Breast epithelium (tissue), 4 donors: ENCODE results near the gene DUSP7. TPM values are rescaled to one million over a fixed set of nuclear protein-coding genes. Genes with fewer than 3 reads are reported as not detected.

Experiments used
- DNase-seq, 2 donors: peaks; one replicate each; pipeline ENCODE4 v3.0.0-alpha.2; 2019; ENCODE audit warnings: low spot score in 2 of 2
- H3K27ac ChIP-seq, 2 donors: fragments of 200-600 bp; sonication (generic) in 1 of 2; one replicate each; pipeline ENCODE4 v1.5.1; 2016 to 2019; ENCODE audit warnings: mild to moderate bottlenecking in 1 of 2
- H3K27me3 ChIP-seq, 2 donors: fragments of 200-600 bp; sonication (generic) in 1 of 2; one replicate each; pipeline versions ENCODE4 v1.5.1 to v1.6.0; 2017 to 2019; ENCODE audit warnings: control low read depth in 1 of 2, mild to moderate bottlenecking in 1 of 2
- H3K36me3 ChIP-seq: fragments of 200-600 bp; one replicate; pipeline ENCODE4 v1.5.1; 2019
- H3K4me1 ChIP-seq, 2 donors: fragments of 200-600 bp; sonication (generic); one replicate each; pipeline ENCODE4 v1.5.1; 2016 to 2019; ENCODE audit warnings: control low read depth in 1 of 2
- H3K4me3 ChIP-seq, 3 donors: fragments of 200-600 bp; sonication (generic); 1 replicate in 2 of 3; 2 replicates in 1 of 3; pipeline ENCODE4 v1.5.1; 2016 to 2019; ENCODE audit warnings: mild to moderate bottlenecking in 3 of 3, moderate library complexity in 2 of 3
- H3K9me3 ChIP-seq, 2 donors: fragments of 200-600 bp; sonication (generic) in 1 of 2; one replicate each; pipeline ENCODE4 v1.5.1; 2016 to 2019; ENCODE audit warnings: control low read depth in 1 of 2
- CTCF ChIP-seq, 3 donors: fragments of 450-650 bp; IDR thresholded peaks; one replicate each; pipeline ENCODE4 v1.5.1; 2016 to 2017; ENCODE audit warnings: antibody characterized with exemption in 3 of 3, mild to moderate bottlenecking in 3 of 3, moderate library complexity in 3 of 3
- POLR2A ChIP-seq: fragments of 450-650 bp; IDR thresholded peaks from one replicate; pipeline ENCODE4 v1.6.1; 2016; ENCODE audit warnings: antibody characterized with exemption, mild to moderate bottlenecking, moderate library complexity
- POLR2AphosphoS5 ChIP-seq, 3 donors: sonication (generic); formaldehyde crosslinking; IDR thresholded peaks; one replicate each; pipeline ENCODE4 v1.6.1; 2017; ENCODE audit warnings: antibody characterized with exemption in 3 of 3
- intact Hi-C: fragments of 100-400 bp; cut with DNase I; formaldehyde crosslinking; loops from one replicate; pipeline ENCODE4 v1.15.1; 2023; ENCODE audit warnings: low total_unique reads
- total RNA-seq, 3 donors: library from RNA; depleted of rRNA; stranded (reverse); fragments of >200 nt; gene quantifications; one replicate each; pipeline ENCODE4 v1.1.0, GENCODE V29; 2016

The DUSP7 gene
- total RNA-seq, 3 donors from 2014 or later, result 7.0 to 11.1 (median 8.6) TPM

GRCh38 chr3:52090131-52090932 is 34.0 kb upstream of the DUSP7 start:
- peak overlapping the region; percentile 61 to 93 for H3K27ac ChIP-seq
- H3K9me3 ChIP-seq, result no peaks in the 10 kb centered on the region
- no peak overlapping the region for H3K4me3 ChIP-seq
- intact Hi-C loops, result no loop called here
- H3K36me3 ChIP-seq, result no peaks in the 10 kb centered on the region
- no peaks in the 10 kb centered on the region for H3K4me1 ChIP-seq
- no peaks in the 10 kb centered on the region for H3K27me3 ChIP-seq
- no peak for DNase-seq
- TF ChIP-seq POLR2A (no peak), POLR2AphosphoS5 (IDR thresholded peaks at IDR 0.05) (no peak), CTCF (IDR thresholded peaks at IDR 0.05) (no peak)

GRCh38 chr3:52089691-52090090 is 33.3 kb upstream of the DUSP7 start:
- Histone ChIP-seq H3K4me1 (no peaks in the 10 kb centered on the region), H3K4me3 (no peak overlapping the region), H3K9me3 (no peaks in the 10 kb centered on the region), H3K36me3 (no peaks in the 10 kb centered on the region), H3K27ac (peak overlapping the region; percentile 61 to 93), H3K27me3 (no peaks in the 10 kb centered on the region)
- no peak for DNase-seq
- intact Hi-C loops, result no loop called here
- TF ChIP-seq CTCF (IDR thresholded peaks at IDR 0.05) (no peak), POLR2AphosphoS5 (IDR thresholded peaks at IDR 0.05) (no peak), POLR2A (no peak)

GRCh38 chr3:52088445-52089367 is 32.3 kb upstream of the DUSP7 start:
- no peak for DNase-seq
- no peaks in the 10 kb centered on the region for H3K4me1 ChIP-seq
- intact Hi-C loops, result no loop called here

GRCh38 chr3:52087731-52088130 is 31.4 kb upstream of the DUSP7 start:
- no peak for TF ChIP-seq POLR2AphosphoS5 (IDR thresholded peaks at IDR 0.05)
- no peak for TF ChIP-seq POLR2A
- no peak for TF ChIP-seq CTCF (IDR thresholded peaks at IDR 0.05)
- H3K9me3 ChIP-seq, result no peaks in the 10 kb centered on the region
- H3K27me3 ChIP-seq, result no peaks in the 10 kb centered on the region
- DNase-seq, result no peak
- H3K4me3 ChIP-seq, result no peak overlapping the region
- H3K27ac ChIP-seq, result peak overlapping the region in 1 of 2 donors; percentile 93
- intact Hi-C loops, result no loop called here
- no peaks in the 10 kb centered on the region for H3K4me1 ChIP-seq
- no peaks in the 10 kb centered on the region for H3K36me3 ChIP-seq

More at GRCh38 chr3:52088445-52089367, 32.3 kb upstream of the DUSP7 start:
- H3K9me3 ChIP-seq, result no peaks in the 10 kb centered on the region
- H3K27ac ChIP-seq, result peak overlapping the region in 1 of 2 donors; percentile 93
- TF ChIP-seq CTCF (IDR thresholded peaks at IDR 0.05) (no peak), POLR2AphosphoS5 (IDR thresholded peaks at IDR 0.05) (no peak), POLR2A (no peak)
- H3K27me3 ChIP-seq, result no peaks in the 10 kb centered on the region
- no peaks in the 10 kb centered on the region for H3K36me3 ChIP-seq
- H3K4me3 ChIP-seq, result no peak overlapping the region
